GM13977 (cell line): Measurements from ENCODE around the gene PBX4.
"Not testable (repeated sequence)": the region's sequence is repeated elsewhere in the genome, so short reads cannot be mapped to it uniquely, and the experiment has no call there.

Experiments
- DNase-seq: peaks from one replicate; pipeline ENCODE4 v3.0.0; 2012; ENCODE audit warnings: low spot score
- in situ Hi-C: fragments of 300-500 bp; cut with MboI; formaldehyde crosslinking; loops from one replicate; pipeline ENCODE4 v1.12.0; 2022; ENCODE audit warnings: low sequenced_read_pairs, low pct_unique_long_range_greater_than_20kb, mixed read lengths, inconsistent platforms; ENCODE audit not compliant: unreplicated experiment
- TF ChIP-seq, protein P1 (sequence below): IDR thresholded peaks from 2 replicates; pipeline ENCODE4 v1.5.1; 2012; ENCODE audit warnings: mild to moderate bottlenecking, control low read depth; ENCODE audit not compliant: insufficient read depth; ENCODE audit errors: extremely low read depth, missing control alignments

PBX4 gene

DNA sequence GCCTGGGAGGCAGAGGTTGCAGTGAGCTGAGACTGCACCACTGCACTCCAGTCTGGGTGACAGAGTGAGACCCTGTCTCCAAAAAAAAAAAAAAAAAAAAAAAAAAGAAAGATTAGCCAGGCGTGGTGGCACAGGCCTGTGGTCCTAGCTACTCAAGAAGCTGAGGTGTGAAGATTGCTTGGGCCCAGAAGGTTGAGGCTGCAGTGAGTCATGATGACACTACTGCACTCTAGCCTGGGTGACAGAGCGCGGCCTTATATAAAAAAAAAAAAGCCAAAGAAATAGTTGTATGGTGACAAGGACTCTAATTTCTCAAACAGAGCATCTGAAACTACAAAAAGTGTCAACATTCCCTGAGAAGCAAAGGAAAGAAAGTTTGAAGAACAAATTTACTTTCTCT is 3.4 kb downstream of the PBX4 start:
- in situ Hi-C loops: no loop called here
- TF ChIP-seq, protein P1, sequence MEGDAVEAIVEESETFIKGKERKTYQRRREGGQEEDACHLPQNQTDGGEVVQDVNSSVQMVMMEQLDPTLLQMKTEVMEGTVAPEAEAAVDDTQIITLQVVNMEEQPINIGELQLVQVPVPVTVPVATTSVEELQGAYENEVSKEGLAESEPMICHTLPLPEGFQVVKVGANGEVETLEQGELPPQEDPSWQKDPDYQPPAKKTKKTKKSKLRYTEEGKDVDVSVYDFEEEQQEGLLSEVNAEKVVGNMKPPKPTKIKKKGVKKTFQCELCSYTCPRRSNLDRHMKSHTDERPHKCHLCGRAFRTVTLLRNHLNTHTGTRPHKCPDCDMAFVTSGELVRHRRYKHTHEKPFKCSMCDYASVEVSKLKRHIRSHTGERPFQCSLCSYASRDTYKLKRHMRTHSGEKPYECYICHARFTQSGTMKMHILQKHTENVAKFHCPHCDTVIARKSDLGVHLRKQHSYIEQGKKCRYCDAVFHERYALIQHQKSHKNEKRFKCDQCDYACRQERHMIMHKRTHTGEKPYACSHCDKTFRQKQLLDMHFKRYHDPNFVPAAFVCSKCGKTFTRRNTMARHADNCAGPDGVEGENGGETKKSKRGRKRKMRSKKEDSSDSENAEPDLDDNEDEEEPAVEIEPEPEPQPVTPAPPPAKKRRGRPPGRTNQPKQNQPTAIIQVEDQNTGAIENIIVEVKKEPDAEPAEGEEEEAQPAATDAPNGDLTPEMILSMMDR: no peak

DNA sequence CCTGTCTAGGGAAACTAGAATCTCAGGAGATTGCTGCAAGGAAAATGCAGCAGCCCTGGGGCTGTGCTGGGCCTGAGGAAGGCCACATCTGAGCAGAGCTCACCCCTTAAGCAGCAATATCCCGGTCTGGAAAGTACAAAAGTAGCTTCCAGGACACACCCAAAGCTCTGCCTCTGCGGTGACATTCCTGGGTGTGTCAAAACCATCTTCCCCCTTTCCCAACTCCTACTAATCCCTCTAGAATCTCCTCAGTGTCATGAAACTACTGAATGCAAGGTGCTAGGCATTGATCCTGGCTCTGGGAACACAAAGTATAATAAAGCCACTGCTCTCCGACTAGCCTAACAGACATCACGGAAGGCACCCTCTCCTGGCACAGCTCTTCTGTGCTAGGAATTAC is 5.0 kb downstream of the PBX4 start:
- TF ChIP-seq, protein P1: no peak
- DNase-seq: no peak
- in situ Hi-C loops: no loop called here

More for the DNA sequence above, 3.4 kb downstream of the PBX4 start:
- DNase-seq: no peak

DNA sequence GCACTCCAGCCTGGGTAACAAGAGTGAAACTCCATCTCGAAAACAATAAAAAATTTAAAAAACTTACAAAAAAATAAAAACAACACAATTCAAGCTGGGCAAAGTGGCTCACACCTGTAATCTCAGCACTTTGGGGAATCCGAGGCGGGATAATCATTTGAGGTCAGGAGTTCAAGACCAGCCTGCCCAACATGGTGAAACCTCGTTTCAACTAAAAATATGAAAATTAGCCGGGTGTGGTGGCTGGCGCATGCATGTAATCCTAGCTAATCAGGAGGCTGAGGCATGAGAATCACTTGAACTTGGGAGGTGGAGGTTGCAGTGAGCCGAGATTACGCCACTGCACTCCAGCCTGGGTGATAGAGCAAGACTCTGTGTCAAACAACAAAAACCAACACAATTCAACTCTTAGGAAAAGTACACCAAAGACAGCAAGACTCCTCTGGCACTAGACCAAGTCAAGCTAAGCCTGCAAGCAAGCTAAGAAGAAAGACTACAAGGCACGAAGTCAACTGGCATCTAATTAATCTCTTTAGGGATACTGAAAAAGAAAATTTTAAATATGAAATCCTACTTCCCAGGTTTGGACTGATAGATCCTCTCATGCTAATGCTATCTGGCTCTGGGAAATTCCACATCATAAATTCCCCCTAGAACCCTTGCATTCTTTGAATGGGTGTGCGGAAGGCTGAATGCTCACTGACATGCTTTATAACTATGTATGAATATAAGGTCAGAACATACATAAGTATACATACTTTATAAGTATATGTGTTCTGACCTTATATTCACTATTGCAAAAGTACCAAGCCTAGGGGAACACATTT is 7.9 kb downstream of the PBX4 start:
- in situ Hi-C loops: no loop called here
- DNase-seq: no peak
- TF ChIP-seq, protein P1: no peak

DNA sequence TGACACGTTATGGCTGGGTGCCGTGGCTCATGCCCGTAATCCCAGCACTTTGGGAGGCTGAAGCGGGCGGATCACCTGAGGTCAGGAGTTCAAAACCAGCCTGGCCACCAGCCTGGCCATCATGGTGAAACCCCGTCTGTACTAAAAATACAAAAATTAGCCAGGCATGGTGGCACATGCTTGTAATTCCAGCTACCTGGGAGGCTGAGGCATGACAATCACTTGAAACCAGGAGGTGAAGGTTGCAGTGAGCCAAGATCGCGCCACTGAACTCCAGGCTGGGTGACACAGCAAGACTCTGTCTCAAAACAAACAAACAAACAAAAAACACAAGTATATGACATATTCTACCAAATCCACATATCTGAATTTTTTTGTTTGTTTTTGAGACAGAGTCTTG is 11.8 kb downstream of the PBX4 start:
- DNase-seq, in situ Hi-C loops: not testable (repeated sequence)

DNA sequence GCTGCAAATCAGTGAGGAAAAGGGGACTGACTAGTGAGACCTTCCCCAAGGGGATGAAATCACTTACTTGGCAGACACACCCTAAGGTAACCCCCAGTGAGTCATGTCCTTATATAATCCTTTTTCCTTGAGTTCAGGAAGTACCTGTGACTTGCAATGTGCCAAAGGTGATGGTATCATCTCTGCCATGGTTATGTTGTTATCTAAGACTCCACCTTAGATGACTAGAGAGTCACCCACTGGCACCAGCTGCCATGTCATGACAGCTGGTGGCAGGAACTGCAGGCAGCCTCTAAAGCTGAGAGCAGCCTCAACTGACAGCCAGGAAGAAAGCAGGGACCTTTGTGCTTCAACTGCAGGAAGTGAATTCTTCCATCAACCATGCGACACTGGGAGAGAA is 12.5 kb downstream of the PBX4 start:
- in situ Hi-C loops: no loop called here
- no peak for DNase-seq
- TF ChIP-seq, protein P1: no peak

DNA sequence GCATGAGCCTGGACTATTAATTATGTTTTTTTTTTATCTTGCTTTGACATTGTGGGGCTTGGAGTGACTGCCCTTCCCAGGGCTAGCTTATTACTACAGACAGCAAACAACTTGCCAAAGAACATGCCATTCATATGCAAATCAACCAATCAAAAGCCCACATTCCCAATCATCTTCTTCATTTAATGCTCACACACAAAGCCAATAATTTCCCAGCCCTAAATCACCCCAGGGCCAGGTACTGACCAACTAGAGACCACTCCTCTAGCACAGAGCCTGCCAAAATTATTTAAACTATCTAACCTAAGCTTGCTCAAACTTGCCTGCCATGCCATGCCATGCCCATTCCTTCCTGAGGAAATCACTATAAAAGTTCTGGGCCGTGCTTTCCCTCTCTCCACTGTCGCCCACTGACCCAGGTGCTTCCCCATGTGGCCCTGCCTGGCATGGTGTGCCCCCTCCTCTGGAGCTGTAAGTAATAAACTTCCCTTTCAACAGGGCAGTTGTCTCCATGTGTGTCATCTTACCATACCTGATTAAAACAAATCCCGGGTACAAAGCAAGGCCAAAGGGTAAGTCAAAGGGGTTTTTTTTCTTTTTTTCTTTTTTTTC is 15.7 kb downstream of the PBX4 start:
- TF ChIP-seq, protein P1: no peak
- in situ Hi-C loops: no loop called here
- DNase-seq: no peak

DNA sequence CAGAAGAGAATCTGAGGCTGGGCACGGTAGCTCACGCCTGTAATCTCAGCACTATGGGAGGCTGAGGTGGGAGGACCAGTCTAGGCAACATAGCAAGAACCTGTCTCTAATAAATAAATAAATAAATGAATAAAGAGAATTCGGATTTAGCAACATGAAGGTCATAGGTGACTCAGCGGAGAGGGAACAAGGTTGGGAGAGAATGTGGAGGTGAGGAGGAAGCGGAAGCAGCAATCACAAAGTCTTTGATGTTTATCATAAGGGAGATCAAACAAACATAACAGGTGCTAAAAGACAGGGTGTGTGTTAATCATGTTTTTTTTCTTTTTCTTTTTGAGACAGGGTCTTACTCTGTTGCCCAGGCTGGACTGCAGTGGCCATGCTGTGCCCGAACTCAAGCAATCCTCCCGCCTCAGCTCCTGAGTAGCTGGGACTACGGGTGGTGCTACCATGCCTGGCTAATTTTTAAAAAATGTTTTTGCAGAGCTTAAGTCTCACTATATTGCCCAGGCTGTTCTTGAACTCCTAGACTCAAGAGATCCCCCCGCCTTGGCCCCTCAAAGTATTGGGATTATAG is 16.3 kb downstream of the PBX4 start:
- DNase-seq: no peak
- TF ChIP-seq, protein P1: no peak
- in situ Hi-C loops: no loop called here
